HEK293 (cell line): ENCODE results near the gene RPE65.
"Not testable (repeated sequence)": the region's sequence is repeated elsewhere in the genome, so short reads cannot be mapped to it uniquely, and the experiment has no call there.

ENCODE experiments used
- CTCF ChIA-PET: fragments of 350-600 bp; formaldehyde crosslinking; extraction: SDS; loops from one replicate; lab custom pipeline; 2021; ENCODE audit warnings: antibody characterized with exemption; lab: Yijun Ruan, JAX
- POLR2A ChIA-PET: fragments of 300-600 bp; formaldehyde crosslinking; extraction: SDS; loops from one replicate; lab custom pipeline; 2020; ENCODE audit warnings: antibody characterized with exemption, inconsistent platforms; lab: Yijun Ruan, JAX
- H3K27ac ChIP-seq: fragments of 200-500 bp; sonication (Bioruptor generic); 2 replicates; pipeline ENCODE4 v1.5.1; 2014; ENCODE audit warnings: low read depth, low read length, control low read depth, inconsistent platforms; ENCODE audit errors: extremely low read depth
- H3K36me3 ChIP-seq, 2 experiments: fragments of 200-500 bp in 1 of 2; sonication (Bioruptor generic) in 1 of 2; 1 replicate in 1 of 2; 2 replicates in 1 of 2; pipeline ENCODE4 v1.5.1; 2014 to 2017; ENCODE audit warnings: inconsistent platforms in 2 of 2, low read length in 2 of 2; ENCODE audit not compliant: control insufficient read depth in 2 of 2, insufficient read depth in 1 of 2
- H3K4me1 ChIP-seq: fragments of 200-500 bp; sonication (Bioruptor generic); 2 replicates; pipeline ENCODE4 v1.5.1; 2014; ENCODE audit warnings: mild to moderate bottlenecking, low read length, inconsistent platforms; ENCODE audit not compliant: control insufficient read depth, insufficient read depth
- H3K4me3 ChIP-seq: 2 replicates; pipeline ENCODE4 v1.5.1; 2011; ENCODE audit warnings: low read depth, mild to moderate bottlenecking, control low read depth, low read length, moderate library complexity
- H3K9me3 ChIP-seq: fragments of 200-500 bp; sonication (Bioruptor generic); 2 replicates; pipeline ENCODE4 v1.5.1; 2014; ENCODE audit warnings: low read depth, low read length, inconsistent platforms; ENCODE audit not compliant: control insufficient read depth, insufficient read depth
- KLF9 ChIP-seq: fragments of 450-650 bp; formaldehyde crosslinking; IDR thresholded peaks from 2 replicates; pipeline ENCODE4 v1.5.1; 2016; ENCODE audit warnings: missing biosample characterization, missing genetic modification characterization, low read depth
- REST ChIP-seq: fragments of 450-650 bp; formaldehyde crosslinking; IDR thresholded peaks from 2 replicates; pipeline ENCODE4 v1.5.1; 2016; ENCODE audit warnings: missing biosample characterization, missing genetic modification characterization
- ZBTB20 ChIP-seq: fragments of 450-650 bp; formaldehyde crosslinking; IDR thresholded peaks from 2 replicates; pipeline ENCODE4 v1.5.1; 2016; ENCODE audit warnings: missing biosample characterization, missing genetic modification characterization
- ZFP37 ChIP-seq: fragments of 450-650 bp; formaldehyde crosslinking; IDR thresholded peaks from 2 replicates; pipeline ENCODE4 v1.5.1; 2016; ENCODE audit warnings: missing biosample characterization, missing genetic modification characterization
- ZNF140 ChIP-seq: fragments of 450-650 bp; formaldehyde crosslinking; IDR thresholded peaks from 2 replicates; pipeline ENCODE4 v1.5.1; 2016; ENCODE audit warnings: missing biosample characterization, missing genetic modification characterization
- ZNF18 ChIP-seq: fragments of 450-650 bp; formaldehyde crosslinking; IDR thresholded peaks from 2 replicates; pipeline ENCODE4 v1.5.1; 2016; ENCODE audit warnings: missing biosample characterization, missing genetic modification characterization
- ZNF221 ChIP-seq: fragments of 450-650 bp; formaldehyde crosslinking; IDR thresholded peaks from 2 replicates; pipeline ENCODE4 v1.5.1; 2017; ENCODE audit warnings: missing biosample characterization, missing genetic modification characterization, borderline replicate concordance
- ZNF248 ChIP-seq: fragments of 450-650 bp; formaldehyde crosslinking; IDR thresholded peaks from 2 replicates; pipeline ENCODE4 v1.5.1; 2017; ENCODE audit warnings: missing biosample characterization, missing genetic modification characterization
- ZNF501 ChIP-seq: fragments of 450-650 bp; formaldehyde crosslinking; IDR thresholded peaks from 2 replicates; pipeline ENCODE4 v1.5.1; 2016; ENCODE audit warnings: missing biosample characterization, missing genetic modification characterization
- ZNF529 ChIP-seq: fragments of 450-650 bp; formaldehyde crosslinking; IDR thresholded peaks from 2 replicates; pipeline ENCODE4 v1.5.1; 2017; ENCODE audit warnings: missing genetic modification characterization, missing biosample characterization; ENCODE audit not compliant: insufficient replicate concordance
- ZNF530 ChIP-seq: fragments of 450-650 bp; formaldehyde crosslinking; IDR thresholded peaks from 2 replicates; pipeline ENCODE4 v1.5.1; 2016; ENCODE audit warnings: low read depth, missing biosample characterization, missing genetic modification characterization
- ZNF561 ChIP-seq: fragments of 450-650 bp; IDR thresholded peaks from 2 replicates; pipeline ENCODE4 v1.5.1; 2018; ENCODE audit warnings: missing biosample characterization, missing genetic modification characterization, borderline replicate concordance
- ZNF626 ChIP-seq: fragments of 450-650 bp; sonication (Bioruptor Pico); formaldehyde crosslinking; IDR thresholded peaks from 2 replicates; pipeline ENCODE4 v1.5.1; 2018; ENCODE audit warnings: missing biosample characterization, missing genetic modification characterization, inconsistent platforms
- ZNF629 ChIP-seq: fragments of 450-650 bp; formaldehyde crosslinking; IDR thresholded peaks from 2 replicates; pipeline ENCODE4 v1.5.1; 2017; ENCODE audit warnings: missing biosample characterization, missing genetic modification characterization
- ZNF701 ChIP-seq: fragments of 450-650 bp; formaldehyde crosslinking; IDR thresholded peaks from 2 replicates; pipeline ENCODE4 v1.5.1; 2016; ENCODE audit warnings: missing biosample characterization, missing genetic modification characterization
- TF ChIP-seq, protein P1 (sequence below): fragments of 450-650 bp; formaldehyde crosslinking; conservative IDR thresholded peaks from 2 replicates; pipeline ENCODE4 v1.5.1; 2016; ENCODE audit warnings: low read depth, missing biosample characterization, missing genetic modification characterization
- TF ChIP-seq, protein P2 (sequence below): fragments of 450-650 bp; formaldehyde crosslinking; conservative IDR thresholded peaks from 2 replicates; pipeline ENCODE4 v1.5.1; 2016; ENCODE audit warnings: low read depth, missing biosample characterization, missing genetic modification characterization

RPE65 gene

GRCh38 chr1:68401506-68401905 is 48.2 kb downstream of the RPE65 start:
- H3K36me3 ChIP-seq, result no peaks in the 10 kb centered on the region
- TF ChIP-seq KLF9 (tag by site-specific recombination), result no peak
- TF ChIP-seq ZNF701 (tag by site-specific recombination), result no peak
- no peak for TF ChIP-seq ZNF626
- no peak for TF ChIP-seq ZNF629
- no peak for TF ChIP-seq ZFP37 (tag by site-specific recombination)
- no peak for TF ChIP-seq ZNF561 (tag by site-specific recombination)
- no peak for TF ChIP-seq REST (tag by site-specific recombination)
- TF ChIP-seq, protein P1, sequence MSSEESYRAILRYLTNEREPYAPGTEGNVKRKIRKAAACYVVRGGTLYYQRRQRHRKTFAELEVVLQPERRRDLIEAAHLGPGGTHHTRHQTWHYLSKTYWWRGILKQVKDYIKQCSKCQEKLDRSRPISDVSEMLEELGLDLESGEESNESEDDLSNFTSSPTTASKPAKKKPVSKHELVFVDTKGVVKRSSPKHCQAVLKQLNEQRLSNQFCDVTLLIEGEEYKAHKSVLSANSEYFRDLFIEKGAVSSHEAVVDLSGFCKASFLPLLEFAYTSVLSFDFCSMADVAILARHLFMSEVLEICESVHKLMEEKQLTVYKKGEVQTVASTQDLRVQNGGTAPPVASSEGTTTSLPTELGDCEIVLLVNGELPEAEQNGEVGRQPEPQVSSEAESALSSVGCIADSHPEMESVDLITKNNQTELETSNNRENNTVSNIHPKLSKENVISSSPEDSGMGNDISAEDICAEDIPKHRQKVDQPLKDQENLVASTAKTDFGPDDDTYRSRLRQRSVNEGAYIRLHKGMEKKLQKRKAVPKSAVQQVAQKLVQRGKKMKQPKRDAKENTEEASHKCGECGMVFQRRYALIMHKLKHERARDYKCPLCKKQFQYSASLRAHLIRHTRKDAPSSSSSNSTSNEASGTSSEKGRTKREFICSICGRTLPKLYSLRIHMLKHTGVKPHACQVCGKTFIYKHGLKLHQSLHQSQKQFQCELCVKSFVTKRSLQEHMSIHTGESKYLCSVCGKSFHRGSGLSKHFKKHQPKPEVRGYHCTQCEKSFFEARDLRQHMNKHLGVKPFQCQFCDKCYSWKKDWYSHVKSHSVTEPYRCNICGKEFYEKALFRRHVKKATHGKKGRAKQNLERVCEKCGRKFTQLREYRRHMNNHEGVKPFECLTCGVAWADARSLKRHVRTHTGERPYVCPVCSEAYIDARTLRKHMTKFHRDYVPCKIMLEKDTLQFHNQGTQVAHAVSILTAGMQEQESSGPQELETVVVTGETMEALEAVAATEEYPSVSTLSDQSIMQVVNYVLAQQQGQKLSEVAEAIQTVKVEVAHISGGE, result no peak
- TF ChIP-seq ZNF529 (tag by site-specific recombination), result no peak
- no peak for TF ChIP-seq ZNF140 (tag by site-specific recombination)
- TF ChIP-seq, protein P2, sequence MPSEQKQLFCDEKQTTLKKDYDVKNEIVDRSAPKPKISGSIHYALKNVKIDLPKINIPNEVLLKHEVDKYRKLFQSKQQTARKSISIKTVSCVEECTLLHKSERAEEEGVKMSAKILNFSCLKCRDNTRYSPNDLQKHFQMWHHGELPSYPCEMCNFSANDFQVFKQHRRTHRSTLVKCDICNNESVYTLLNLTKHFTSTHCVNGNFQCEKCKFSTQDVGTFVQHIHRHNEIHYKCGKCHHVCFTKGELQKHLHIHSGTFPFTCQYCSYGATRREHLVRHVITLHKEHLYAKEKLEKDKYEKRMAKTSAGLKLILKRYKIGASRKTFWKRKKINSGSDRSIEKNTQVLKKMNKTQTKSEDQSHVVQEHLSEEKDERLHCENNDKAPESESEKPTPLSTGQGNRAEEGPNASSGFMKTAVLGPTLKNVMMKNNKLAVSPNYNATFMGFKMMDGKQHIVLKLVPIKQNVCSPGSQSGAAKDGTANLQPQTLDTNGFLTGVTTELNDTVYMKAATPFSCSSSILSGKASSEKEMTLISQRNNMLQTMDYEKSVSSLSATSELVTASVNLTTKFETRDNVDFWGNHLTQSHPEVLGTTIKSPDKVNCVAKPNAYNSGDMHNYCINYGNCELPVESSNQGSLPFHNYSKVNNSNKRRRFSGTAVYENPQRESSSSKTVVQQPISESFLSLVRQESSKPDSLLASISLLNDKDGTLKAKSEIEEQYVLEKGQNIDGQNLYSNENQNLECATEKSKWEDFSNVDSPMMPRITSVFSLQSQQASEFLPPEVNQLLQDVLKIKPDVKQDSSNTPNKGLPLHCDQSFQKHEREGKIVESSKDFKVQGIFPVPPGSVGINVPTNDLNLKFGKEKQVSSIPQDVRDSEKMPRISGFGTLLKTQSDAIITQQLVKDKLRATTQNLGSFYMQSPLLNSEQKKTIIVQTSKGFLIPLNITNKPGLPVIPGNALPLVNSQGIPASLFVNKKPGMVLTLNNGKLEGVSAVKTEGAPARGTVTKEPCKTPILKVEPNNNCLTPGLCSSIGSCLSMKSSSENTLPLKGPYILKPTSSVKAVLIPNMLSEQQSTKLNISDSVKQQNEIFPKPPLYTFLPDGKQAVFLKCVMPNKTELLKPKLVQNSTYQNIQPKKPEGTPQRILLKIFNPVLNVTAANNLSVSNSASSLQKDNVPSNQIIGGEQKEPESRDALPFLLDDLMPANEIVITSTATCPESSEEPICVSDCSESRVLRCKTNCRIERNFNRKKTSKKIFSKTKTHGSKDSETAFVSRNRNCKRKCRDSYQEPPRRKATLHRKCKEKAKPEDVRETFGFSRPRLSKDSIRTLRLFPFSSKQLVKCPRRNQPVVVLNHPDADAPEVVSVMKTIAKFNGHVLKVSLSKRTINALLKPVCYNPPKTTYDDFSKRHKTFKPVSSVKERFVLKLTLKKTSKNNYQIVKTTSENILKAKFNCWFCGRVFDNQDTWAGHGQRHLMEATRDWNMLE (tag by site-specific recombination), result no peak
- TF ChIP-seq ZNF530 (tag by site-specific recombination), result no peak
- no peak for TF ChIP-seq ZNF18
- no peak for TF ChIP-seq ZNF501 (tag by site-specific recombination)
- no peak for TF ChIP-seq ZNF248 (tag by site-specific recombination)
- TF ChIP-seq ZNF221, result no peak
- TF ChIP-seq ZBTB20 (tag by site-specific recombination), result no peak
- TF ChIP-seq, all 188 proteins: peak for 0
- ChIA-PET CTCF (no interaction called here), POLR2A (no interaction called here)
- H3K4me3 ChIP-seq, result no peak overlapping the region
- H3K27ac ChIP-seq, result no peak overlapping the region
- no peaks in the 10 kb centered on the region for H3K4me1 ChIP-seq
- no peaks in the 10 kb centered on the region for H3K9me3 ChIP-seq

DNA sequence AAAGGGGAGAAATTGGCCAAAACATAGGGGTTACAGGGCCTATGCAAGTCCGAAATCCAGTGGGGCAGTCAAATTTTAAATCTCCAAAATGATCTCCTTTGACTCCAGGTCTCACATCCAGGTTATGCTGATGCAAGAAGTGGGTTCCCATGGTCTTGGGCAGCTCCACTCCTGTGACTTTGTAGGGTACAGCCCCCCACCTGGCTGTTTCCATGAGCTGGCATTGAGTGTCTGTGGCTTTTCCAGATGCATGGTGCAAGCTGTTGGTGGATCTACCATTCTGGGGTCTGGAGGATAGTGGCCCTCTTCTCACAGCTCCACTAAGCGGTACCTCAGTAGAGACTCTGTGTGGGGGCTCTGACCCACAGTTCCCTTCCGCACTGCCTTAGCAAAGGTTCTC is 54.2 kb downstream of the RPE65 start:
- H3K4me1 ChIP-seq, H3K9me3 ChIP-seq, H3K36me3 ChIP-seq, H3K4me3 ChIP-seq, H3K27ac ChIP-seq, CTCF ChIA-PET, POLR2A ChIA-PET: not testable (repeated sequence)

DNA sequence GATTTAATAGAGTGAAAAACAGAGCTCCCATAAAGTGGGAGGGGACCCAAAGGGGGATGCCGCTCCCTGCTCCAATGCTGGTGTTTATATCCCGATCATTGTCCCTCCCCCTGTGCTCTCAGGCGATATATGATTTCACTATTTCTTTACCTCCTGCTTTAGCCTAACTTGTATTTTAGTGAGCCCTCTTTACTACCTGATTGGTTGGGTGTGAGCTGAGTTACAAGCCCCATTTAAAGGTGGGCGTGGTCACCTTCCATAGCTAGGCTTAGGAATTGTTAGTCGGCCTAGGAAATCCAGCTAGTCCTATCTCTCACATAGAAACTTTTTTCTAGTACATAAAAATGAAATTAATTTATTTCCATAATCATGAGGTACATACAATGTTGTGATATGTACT is 57.3 kb downstream of the RPE65 start:
- POLR2A ChIA-PET, H3K4me3 ChIP-seq, H3K36me3 ChIP-seq, H3K4me1 ChIP-seq, H3K27ac ChIP-seq, H3K9me3 ChIP-seq: not testable (repeated sequence)
- CTCF ChIA-PET, result interaction anchor here (1.4 kb wide), 2 partner anchors 9 to 50 kb away, joined by 3 to 6 read pairs; no protein-coding TSS in a partner anchor
